Head of caudate nucleus (tissue), 42 donors: ENCODE data around the gene TNF.
"Not testable (repeated sequence)": the region's sequence is repeated elsewhere in the genome, so short reads cannot be mapped to it uniquely, and the experiment has no call there.

Experiments
- DNase-seq, 42 donors: peaks; one replicate each; pipeline versions ENCODE4 v3.0.0 to v3.0.0-alpha.2; 2020 to 2021; ENCODE audit warnings: mixed read lengths in 7 of 42
- intact Hi-C: fragments of 100-400 bp; cut with DNase I; formaldehyde crosslinking; loops from one replicate; pipeline ENCODE4 v1.15.0; 2022

TNF gene

GRCh38 chr6:31541658-31542521 lies 33.5 kb upstream of the TNF start, which contains the start of gene DDX39B:
Gene DDX39B (minus strand): TSS chr6:31542003. CDS start chr6:31540532, 1,471 bp downstream.
- peak; percentile 93 to 99 (median 97) for DNase-seq
- intact Hi-C loops = loop anchor here (5.0 kb wide), 2 partner anchors 50 to 80 kb away; partner anchors contain the start of gene PRRC2A

- intact Hi-C loops = loop anchor here (5.0 kb wide), 2 partner anchors 51 to 79 kb away; partner anchors contain the start of gene PRRC2A
Measured at GRCh38 chr6:31543639-31544038, 31.7 kb upstream of the TNF start.

GRCh38 chr6:31544676-31545075 lies 30.7 kb upstream of the TNF start:
- no peak for DNase-seq
- intact Hi-C loops = loop anchor here (5.0 kb wide), 2 partner anchors 52 to 78 kb away; partner anchors contain the start of gene PRRC2A

More at GRCh38 chr6:31543639-31544038, 31.7 kb upstream of the TNF start:
- DNase-seq = no peak

GRCh38 chr6:31545291-31545690 lies 30.1 kb upstream of the TNF start:
- intact Hi-C loops = no loop called here
- no peak for DNase-seq

GRCh38 chr6:31546339-31546957 lies 28.9 kb upstream of the TNF start, which contains the start of gene ATP6V1G2:
Gene ATP6V1G2 (minus strand): TSS chr6:31546608. CDS start chr6:31546559, 49 bp downstream.
- intact Hi-C loops = loop anchor here (2.0 kb wide), 1 partner anchor 52 kb away; no protein-coding TSS in a partner anchor
- DNase-seq = peak; percentile 89 to 98 (median 94)

GRCh38 chr6:31546958-31547726 lies 28.2 kb upstream of the TNF start, which contains the start of gene NFKBIL1:
Gene NFKBIL1 (plus strand): TSS chr6:31547608. CDS start chr6:31547695, 87 bp downstream.
- DNase-seq = peak; percentile 95 to 99 (median 98)
- intact Hi-C loops = loop anchor here (2.0 kb wide), 1 partner anchor 52 kb away; no protein-coding TSS in a partner anchor

- peak in 2 of 42 donors; percentile 8 to 21 for DNase-seq
Measured at GRCh38 chr6:31547727-31548543, 27.4 kb upstream of the TNF start.

GRCh38 chr6:31548544-31548873 lies 26.9 kb upstream of the TNF start:
- no peak for DNase-seq
- intact Hi-C loops = no loop called here

More at GRCh38 chr6:31547727-31548543, 27.4 kb upstream of the TNF start:
- intact Hi-C loops = loop anchor here (2.0 kb wide), 1 partner anchor 51 kb away; no protein-coding TSS in a partner anchor

GRCh38 chr6:31551371-31551770 lies 24.0 kb upstream of the TNF start:
- peak in 35 of 42 donors; percentile 17 to 81 (median 54) for DNase-seq
- intact Hi-C loops = not testable (repeated sequence)

- intact Hi-C loops = no loop called here
- no peak for DNase-seq
Measured at GRCh38 chr6:31556307-31556706, 19.1 kb upstream of the TNF start.

- DNase-seq = no peak
- intact Hi-C loops = no loop called here
Measured at GRCh38 chr6:31557443-31558317, 17.7 kb upstream of the TNF start.

- DNase-seq = no peak
- intact Hi-C loops = no loop called here
Measured at GRCh38 chr6:31558318-31558625, 17.1 kb upstream of the TNF start.

GRCh38 chr6:31558631-31559500 lies 16.5 kb upstream of the TNF start:
- intact Hi-C loops = no loop called here
- peak; percentile 26 to 88 (median 65) for DNase-seq

GRCh38 chr6:31559606-31559957 lies 15.8 kb upstream of the TNF start:
- intact Hi-C loops = no loop called here
- no peak for DNase-seq

- intact Hi-C loops = no loop called here
- DNase-seq = peak in 22 of 42 donors; percentile 24 to 68 (median 46)
Measured at GRCh38 chr6:31559958-31560696, 15.2 kb upstream of the TNF start.

GRCh38 chr6:31560697-31561058 lies 14.7 kb upstream of the TNF start:
- intact Hi-C loops = no loop called here

More at GRCh38 chr6:31560697-31561058, 14.7 kb upstream of the TNF start:
- no peak for DNase-seq
